Measurements from ENCODE around the gene LDLRAD2. TPM values are rescaled to one million over a fixed set of nuclear protein-coding genes. Genes with fewer than 3 reads are reported as not detected.
A peak's percentile ranks its signal among the peaks of the same experiment; 100 is the strongest.

LDLRAD2 gene
- total and polyA plus RNA-seq, 9 of the 15 experiments (the other 6 are each of a cell fraction or from before 2014, with no cell fraction given), result 0.45 to 0.48 TPM; not detected in 7

DNA sequence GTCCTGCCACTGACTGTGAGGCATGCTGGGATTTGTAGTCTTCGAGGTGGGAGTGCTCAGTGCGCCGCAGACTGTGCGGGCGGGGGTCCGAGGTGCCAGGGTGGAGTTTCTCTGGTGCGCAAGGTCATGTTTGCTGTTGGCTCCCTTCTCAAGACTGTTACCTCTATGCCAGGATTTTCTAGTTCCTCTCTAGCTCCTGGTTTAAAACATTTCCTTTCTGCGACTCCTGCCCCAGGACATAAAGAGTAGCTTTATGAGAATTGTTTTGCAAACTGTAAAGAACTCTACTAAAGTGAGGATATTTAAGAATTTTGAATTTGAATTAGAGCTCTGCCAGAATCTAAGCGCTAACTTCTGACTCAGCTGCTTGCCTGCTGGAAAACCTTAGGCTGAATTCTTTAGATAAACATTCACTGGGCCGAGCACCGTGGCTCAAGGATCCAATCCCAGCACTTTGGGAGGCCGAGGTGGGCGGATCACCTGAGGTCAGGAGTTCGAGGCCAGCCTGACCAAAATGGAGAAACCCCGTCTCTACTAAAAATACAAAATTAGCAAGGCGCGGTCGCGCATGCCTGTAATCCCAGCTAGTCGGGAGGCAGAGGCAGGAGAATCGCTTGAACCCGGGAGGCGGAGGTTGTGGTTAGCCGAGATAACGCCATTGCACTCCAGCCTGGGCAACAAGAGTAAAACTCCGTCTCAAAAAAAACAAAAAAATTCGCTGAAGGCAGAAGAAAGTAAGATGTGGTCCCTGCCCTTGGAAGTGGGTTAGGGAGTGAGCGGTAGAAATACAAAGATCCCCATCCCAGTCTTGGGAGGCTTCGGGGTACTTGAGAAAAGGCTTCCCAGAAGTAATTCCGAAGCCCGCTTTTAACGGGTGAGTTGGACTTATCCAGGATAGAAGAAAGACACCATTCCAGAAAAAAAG, 28.1 kb upstream of the LDLRAD2 start (continued):
- TF ChIP-seq MAZ (CRISPR knock-in tag; conservative IDR thresholded peaks at IDR 0.05 in 1 of 2, IDR thresholded peaks at IDR 0.05 in 1 of 2) (peak; percentile 63 to 86; a peak in 3 of 4 replicates), NR2C1 (IDR thresholded peaks at IDR 0.05) (0 out of 2 replicates have a peak, but pooled peaks have one; percentile 12), NR2C1 (tag; IDR thresholded peaks at IDR 0.05) (peak; percentile 95), GATA2 (CRISPR knock-in tag; IDR thresholded peaks at IDR 0.05) (no peak), MYNN (IDR thresholded peaks at IDR 0.05) (0 out of 2 replicates have a peak, but pooled peaks have one; percentile 59), MYNN (CRISPR knock-in tag; IDR thresholded peaks at IDR 0.05) (no peak), ZNF696 (CRISPR knock-in tag; conservative IDR thresholded peaks at IDR 0.05) (no peak), MEF2D (tag; conservative IDR thresholded peaks at IDR 0.05; ENCODE audit: low read depth) (peak; percentile 74), POLR3A (IDR thresholded peaks at IDR 0.05; ENCODE audit: borderline replicate concordance, extremely low read depth, insufficient read depth, insufficient read length) (no peak), FOXA1 (IDR thresholded peaks at IDR 0.05; ENCODE audit: borderline replicate concordance) (no peak), SREBF2 (CRISPR knock-in tag; IDR thresholded peaks at IDR 0.05) (no peak), CAMTA2 (CRISPR knock-in tag; conservative IDR thresholded peaks at IDR 0.05) (no peak), ZNF644 (tag; IDR thresholded peaks at IDR 0.05; ENCODE audit: low read depth) (peak; percentile 96), SMC3 (conservative IDR thresholded peaks at IDR 0.05; ENCODE audit: insufficient read depth, low read depth, low read length) (no peak), XRCC5 (IDR thresholded peaks at IDR 0.05; ENCODE audit: low read depth, low read length) (no peak), NELFE (IDR thresholded peaks at IDR 0.05; ENCODE audit: insufficient read depth, insufficient read length) (no peak), BACH1 (tag; IDR thresholded peaks at IDR 0.05) (peak; percentile 89), XRCC4 (IDR thresholded peaks at IDR 0.05; ENCODE audit: extremely low read depth, insufficient read depth, insufficient read length) (no peak), POLR2B (IDR thresholded peaks at IDR 0.05; ENCODE audit: low read depth, partially characterized antibody) (no peak), TGIF2 (CRISPR knock-in tag; IDR thresholded peaks at IDR 0.05) (no peak)
- TF ChIP-seq, protein P1, sequence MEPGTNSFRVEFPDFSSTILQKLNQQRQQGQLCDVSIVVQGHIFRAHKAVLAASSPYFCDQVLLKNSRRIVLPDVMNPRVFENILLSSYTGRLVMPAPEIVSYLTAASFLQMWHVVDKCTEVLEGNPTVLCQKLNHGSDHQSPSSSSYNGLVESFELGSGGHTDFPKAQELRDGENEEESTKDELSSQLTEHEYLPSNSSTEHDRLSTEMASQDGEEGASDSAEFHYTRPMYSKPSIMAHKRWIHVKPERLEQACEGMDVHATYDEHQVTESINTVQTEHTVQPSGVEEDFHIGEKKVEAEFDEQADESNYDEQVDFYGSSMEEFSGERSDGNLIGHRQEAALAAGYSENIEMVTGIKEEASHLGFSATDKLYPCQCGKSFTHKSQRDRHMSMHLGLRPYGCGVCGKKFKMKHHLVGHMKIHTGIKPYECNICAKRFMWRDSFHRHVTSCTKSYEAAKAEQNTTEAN (CRISPR knock-in tag; IDR thresholded peaks at IDR 0.05), result no peak
- TF ChIP-seq, protein P2, sequence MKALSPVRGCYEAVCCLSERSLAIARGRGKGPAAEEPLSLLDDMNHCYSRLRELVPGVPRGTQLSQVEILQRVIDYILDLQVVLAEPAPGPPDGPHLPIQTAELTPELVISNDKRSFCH (CRISPR knock-in tag; IDR thresholded peaks at IDR 0.05), result no peak
- TF ChIP-seq, protein P2 (tag; IDR thresholded peaks at IDR 0.05), result no peak; the same call in 1 of the 2 replicates
- TF ChIP-seq, protein P3, sequence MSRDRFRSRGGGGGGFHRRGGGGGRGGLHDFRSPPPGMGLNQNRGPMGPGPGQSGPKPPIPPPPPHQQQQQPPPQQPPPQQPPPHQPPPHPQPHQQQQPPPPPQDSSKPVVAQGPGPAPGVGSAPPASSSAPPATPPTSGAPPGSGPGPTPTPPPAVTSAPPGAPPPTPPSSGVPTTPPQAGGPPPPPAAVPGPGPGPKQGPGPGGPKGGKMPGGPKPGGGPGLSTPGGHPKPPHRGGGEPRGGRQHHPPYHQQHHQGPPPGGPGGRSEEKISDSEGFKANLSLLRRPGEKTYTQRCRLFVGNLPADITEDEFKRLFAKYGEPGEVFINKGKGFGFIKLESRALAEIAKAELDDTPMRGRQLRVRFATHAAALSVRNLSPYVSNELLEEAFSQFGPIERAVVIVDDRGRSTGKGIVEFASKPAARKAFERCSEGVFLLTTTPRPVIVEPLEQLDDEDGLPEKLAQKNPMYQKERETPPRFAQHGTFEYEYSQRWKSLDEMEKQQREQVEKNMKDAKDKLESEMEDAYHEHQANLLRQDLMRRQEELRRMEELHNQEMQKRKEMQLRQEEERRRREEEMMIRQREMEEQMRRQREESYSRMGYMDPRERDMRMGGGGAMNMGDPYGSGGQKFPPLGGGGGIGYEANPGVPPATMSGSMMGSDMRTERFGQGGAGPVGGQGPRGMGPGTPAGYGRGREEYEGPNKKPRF (IDR thresholded peaks at IDR 0.05; ENCODE audit: low read depth, low read length), result no peak

All from K562 (cell line).